Hepatocyte (in vitro differentiated cells): ENCODE results near the gene ICAM2. TPM values are rescaled to one million over a fixed set of nuclear protein-coding genes. Genes with fewer than 3 reads are reported as not detected.

Experiments
- DNase-seq: peaks from one replicate; pipeline ENCODE4 v3.0.0-alpha.2; 2016; ENCODE audit warnings: low spot score
- H2AFZ ChIP-seq: fragments of 200-600 bp; sonication (generic); 2 replicates; pipeline ENCODE4 v1.6.0; 2016; ENCODE audit warnings: antibody characterized with exemption, mild to moderate bottlenecking
- H3K27ac ChIP-seq: fragments of 200-600 bp; sonication (generic); 2 replicates; pipeline ENCODE4 v1.5.1; 2016; ENCODE audit warnings: mild to moderate bottlenecking
- H3K27me3 ChIP-seq: fragments of 200-600 bp; sonication (generic); 2 replicates; pipeline ENCODE4 v1.6.1; 2016
- H3K36me3 ChIP-seq: fragments of 200-600 bp; sonication (generic); replicated peaks from 2 replicates; pipeline ENCODE4 v1.5.1; 2016; ENCODE audit warnings: low read depth; ENCODE audit not compliant: insufficient read depth
- H3K4me1 ChIP-seq: fragments of 200-600 bp; sonication (generic); 2 replicates; pipeline ENCODE4 v1.5.1; 2016; ENCODE audit warnings: mild to moderate bottlenecking, moderate library complexity; ENCODE audit not compliant: insufficient read depth
- H3K4me2 ChIP-seq: fragments of 200-600 bp; sonication (generic); 2 replicates; pipeline ENCODE4 v1.6.0; 2016
- H3K4me3 ChIP-seq: fragments of 200-600 bp; sonication (generic); 2 replicates; pipeline ENCODE4 v1.5.1; 2016; ENCODE audit warnings: mild to moderate bottlenecking
- H3K79me2 ChIP-seq: fragments of 200-600 bp; sonication (generic); 2 replicates; pipeline ENCODE4 v1.6.0; 2017; ENCODE audit warnings: mild to moderate bottlenecking
- H3K9me2 ChIP-seq: fragments of 200-600 bp; sonication (generic); replicated peaks from 2 replicates; pipeline ENCODE4 v1.6.0; 2017; ENCODE audit warnings: mild to moderate bottlenecking; ENCODE audit not compliant: insufficient read depth
- H3K9me3 ChIP-seq: fragments of 200-600 bp; sonication (generic); 2 replicates; pipeline ENCODE4 v1.5.1; 2016; ENCODE audit warnings: low read depth, mild to moderate bottlenecking
- H4K20me1 ChIP-seq: fragments of 200-600 bp; sonication (generic); 2 replicates; pipeline ENCODE4 v1.6.0; 2016; ENCODE audit warnings: mild to moderate bottlenecking; ENCODE audit not compliant: insufficient read depth, poor library complexity, severe bottlenecking
- EZH2 ChIP-seq: fragments of 200-600 bp; sonication (generic); IDR thresholded peaks from 2 replicates; pipeline ENCODE4 v1.6.1; 2016; ENCODE audit warnings: antibody characterized with exemption, mild to moderate bottlenecking, borderline replicate concordance
- EZH2phosphoT487 ChIP-seq: fragments of 200-600 bp; sonication (generic); IDR thresholded peaks from one replicate; pipeline ENCODE4 v1.6.1; 2018; ENCODE audit warnings: antibody characterized with exemption, mild to moderate bottlenecking, low read depth, moderate library complexity; ENCODE audit not compliant: unreplicated experiment, severe bottlenecking
- WGBS: methylation state at CpG from one replicate; pipeline ENCODE4 v1.1.6; 2016; ENCODE audit warnings: low lambda C conversion rate; ENCODE audit errors: missing lambda C conversion rate; 5-methylcytosine and 5-hydroxymethylcytosine counted together
- polyA plus RNA-seq: library from polyadenylated mRNA; unstranded; fragments of >200 nt; fragmentation: Nextera tagmentation; extraction: Ambion mirVana; gene quantifications from 2 replicates; pipeline ENCODE4 v1.2.1, GENCODE V29; 2016
- total RNA-seq: library from RNA; depleted of rRNA; stranded (reverse); fragments of >200 nt; gene quantifications from 2 replicates; pipeline ENCODE4 v1.2.3, GENCODE V29; 2014
- TF ChIP-seq, protein P1 (sequence below): fragments of 200-600 bp; sonication (generic); IDR thresholded peaks from 2 replicates; pipeline ENCODE4 v1.5.1; 2016; ENCODE audit warnings: antibody characterized with exemption, mild to moderate bottlenecking; ENCODE audit not compliant: poor library complexity

ICAM2 gene
- total and polyA plus RNA-seq, 2 experiments from 2014 or later, result 3.4 to 6.0 TPM

DNA sequence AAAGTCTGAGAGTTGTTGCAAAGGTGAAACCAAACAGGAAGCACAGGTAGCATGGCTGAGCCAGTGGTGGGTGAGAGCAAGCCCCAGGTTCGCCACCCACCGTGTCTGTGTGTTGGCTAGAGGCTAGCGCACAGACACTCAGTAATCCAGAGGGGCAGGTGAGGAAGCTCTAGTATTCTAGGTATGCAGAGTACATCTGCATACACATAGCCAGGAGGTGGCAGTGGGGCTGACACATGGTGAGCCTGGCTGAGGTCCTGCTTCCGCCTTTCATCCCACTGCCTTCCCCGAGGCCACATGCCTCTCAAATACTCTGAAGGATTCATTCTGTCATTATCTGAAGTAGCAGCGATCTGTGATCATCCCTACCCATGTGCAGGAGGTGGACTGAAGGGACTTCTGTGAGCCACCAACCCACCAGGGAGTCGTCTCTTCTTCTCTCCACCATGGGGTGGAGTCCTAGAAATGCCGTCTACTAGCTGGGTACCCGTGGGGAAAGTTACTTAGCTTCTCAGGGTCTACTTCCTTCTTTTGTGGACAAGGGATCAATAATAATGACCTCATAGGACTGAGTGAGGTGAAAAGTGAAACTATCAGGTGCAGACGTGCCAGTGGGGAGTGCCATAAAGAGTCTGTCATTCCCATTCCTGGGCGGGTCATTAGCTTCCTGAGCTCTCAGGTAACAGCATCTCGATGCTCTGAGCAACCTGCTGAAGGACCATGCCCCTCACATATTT is 36.0 kb upstream of the ICAM2 start:
- Histone ChIP-seq H3K9me3 (no peaks in the 10 kb centered on the region), H3K4me1 (peaks cover 5% of the 10 kb centered on the region), H3K36me3 (no peaks in the 10 kb centered on the region), H3K9me2 (no peaks in the 10 kb centered on the region), H3K4me3 (no peak overlapping the region), H3K79me2 (no peaks in the 10 kb centered on the region), H4K20me1 (no peaks in the 10 kb centered on the region), H3K27ac (no peak overlapping the region), H2AFZ (no peak overlapping the region), H3K4me2 (no peak overlapping the region), H3K27me3 (no peaks in the 10 kb centered on the region)
- WGBS, result 76% methylated on average over 12 of the region's 12 CpGs
- DNase-seq, result no peak
- TF ChIP-seq, protein P1, sequence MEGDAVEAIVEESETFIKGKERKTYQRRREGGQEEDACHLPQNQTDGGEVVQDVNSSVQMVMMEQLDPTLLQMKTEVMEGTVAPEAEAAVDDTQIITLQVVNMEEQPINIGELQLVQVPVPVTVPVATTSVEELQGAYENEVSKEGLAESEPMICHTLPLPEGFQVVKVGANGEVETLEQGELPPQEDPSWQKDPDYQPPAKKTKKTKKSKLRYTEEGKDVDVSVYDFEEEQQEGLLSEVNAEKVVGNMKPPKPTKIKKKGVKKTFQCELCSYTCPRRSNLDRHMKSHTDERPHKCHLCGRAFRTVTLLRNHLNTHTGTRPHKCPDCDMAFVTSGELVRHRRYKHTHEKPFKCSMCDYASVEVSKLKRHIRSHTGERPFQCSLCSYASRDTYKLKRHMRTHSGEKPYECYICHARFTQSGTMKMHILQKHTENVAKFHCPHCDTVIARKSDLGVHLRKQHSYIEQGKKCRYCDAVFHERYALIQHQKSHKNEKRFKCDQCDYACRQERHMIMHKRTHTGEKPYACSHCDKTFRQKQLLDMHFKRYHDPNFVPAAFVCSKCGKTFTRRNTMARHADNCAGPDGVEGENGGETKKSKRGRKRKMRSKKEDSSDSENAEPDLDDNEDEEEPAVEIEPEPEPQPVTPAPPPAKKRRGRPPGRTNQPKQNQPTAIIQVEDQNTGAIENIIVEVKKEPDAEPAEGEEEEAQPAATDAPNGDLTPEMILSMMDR, result no peak
- TF ChIP-seq EZH2phosphoT487 (no peak), EZH2 (no peak)

DNA sequence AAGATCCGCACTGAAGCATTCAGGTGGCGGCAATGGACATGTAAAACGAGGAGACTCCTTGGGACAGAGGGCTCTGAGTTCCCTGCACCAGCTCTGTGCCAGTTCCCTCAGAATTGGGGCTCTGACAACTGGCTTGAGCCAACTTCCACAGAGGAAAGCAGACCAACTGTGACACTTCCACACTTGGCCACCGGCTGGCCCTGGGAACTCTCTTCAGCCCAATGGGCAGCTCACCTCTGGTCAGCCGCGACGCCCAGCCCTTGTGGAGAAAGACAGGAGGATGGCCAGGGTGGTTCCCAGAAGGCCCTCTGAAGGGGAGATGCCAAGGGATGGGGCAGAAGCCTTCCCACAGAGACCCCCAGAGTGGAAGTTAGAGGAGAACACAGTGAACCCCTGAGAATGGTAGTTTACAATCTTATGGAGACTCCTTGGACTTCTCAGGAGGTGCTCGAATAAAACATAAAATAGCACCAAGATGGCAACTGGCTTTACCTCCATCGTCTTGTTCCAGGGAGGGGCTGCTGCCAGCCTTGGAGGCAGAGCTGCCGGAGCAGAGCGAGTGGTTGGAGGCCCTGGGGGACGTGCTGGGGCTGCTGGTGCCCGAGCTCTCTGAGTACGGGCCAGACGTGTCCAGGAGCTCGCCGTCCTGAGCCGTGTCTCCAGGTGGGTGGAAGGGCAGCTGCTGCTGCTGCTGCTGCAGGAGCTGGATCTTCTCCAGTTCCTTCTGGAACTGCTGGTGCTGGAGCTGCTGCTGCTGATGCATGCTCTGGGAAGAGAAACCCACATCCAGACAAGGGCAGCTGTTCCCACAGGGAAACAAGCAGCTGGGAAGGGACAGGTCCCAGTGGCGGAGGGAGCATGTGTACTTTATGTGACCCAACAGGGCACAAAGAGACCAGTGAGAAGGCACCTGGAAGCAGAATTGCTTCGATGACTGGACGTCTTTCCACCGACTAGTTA is 35.0 kb upstream of the ICAM2 start:
- 95% methylated on average over 22 of the region's 22 CpGs for WGBS
- Histone ChIP-seq H4K20me1 (no peaks in the 10 kb centered on the region), H3K4me1 (peaks cover 5% of the 10 kb centered on the region), H3K36me3 (no peaks in the 10 kb centered on the region), H2AFZ (no peak overlapping the region), H3K4me2 (no peak overlapping the region), H3K4me3 (no peak overlapping the region), H3K27me3 (no peaks in the 10 kb centered on the region), H3K9me3 (no peaks in the 10 kb centered on the region), H3K9me2 (no peaks in the 10 kb centered on the region), H3K79me2 (no peaks in the 10 kb centered on the region), H3K27ac (no peak overlapping the region)
- DNase-seq, result no peak
- TF ChIP-seq, protein P1, result no peak
- no peak for TF ChIP-seq EZH2
- no peak for TF ChIP-seq EZH2phosphoT487

DNA sequence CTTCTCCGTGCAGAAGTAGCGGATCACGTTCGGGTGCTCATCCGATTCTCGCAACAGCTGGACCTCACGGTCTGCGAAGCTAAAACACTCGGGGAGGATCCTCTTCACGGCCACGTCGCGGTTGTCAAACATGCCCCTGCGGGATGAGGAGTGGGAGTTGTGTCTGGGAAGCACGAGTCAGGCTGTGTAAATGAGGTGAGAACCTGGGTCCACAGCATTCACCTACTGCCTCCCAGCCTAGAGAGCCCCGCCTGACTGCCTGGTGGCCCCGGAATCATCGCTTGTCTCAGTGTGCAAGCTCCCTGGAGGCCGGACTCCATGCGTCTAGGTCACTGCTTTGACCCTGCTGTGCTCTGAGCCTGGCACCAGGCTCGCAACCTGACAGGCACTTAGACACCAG is 33.9 kb upstream of the ICAM2 start:
- Histone ChIP-seq H3K4me2 (no peak overlapping the region), H2AFZ (no peak overlapping the region), H4K20me1 (no peaks in the 10 kb centered on the region), H3K27me3 (no peaks in the 10 kb centered on the region), H3K4me3 (no peak overlapping the region), H3K9me2 (no peaks in the 10 kb centered on the region), H3K36me3 (no peaks in the 10 kb centered on the region), H3K4me1 (no peaks in the 10 kb centered on the region), H3K27ac (no peak overlapping the region), H3K79me2 (no peaks in the 10 kb centered on the region), H3K9me3 (no peaks in the 10 kb centered on the region)
- WGBS, result 97% methylated on average over 21 of the region's 21 CpGs
- TF ChIP-seq, protein P1, result no peak
- no peak for TF ChIP-seq EZH2
- TF ChIP-seq EZH2phosphoT487, result no peak
- no peak for DNase-seq
